ENCODE measurements around the gene HRK.

- TF ChIP-seq, protein P1, sequence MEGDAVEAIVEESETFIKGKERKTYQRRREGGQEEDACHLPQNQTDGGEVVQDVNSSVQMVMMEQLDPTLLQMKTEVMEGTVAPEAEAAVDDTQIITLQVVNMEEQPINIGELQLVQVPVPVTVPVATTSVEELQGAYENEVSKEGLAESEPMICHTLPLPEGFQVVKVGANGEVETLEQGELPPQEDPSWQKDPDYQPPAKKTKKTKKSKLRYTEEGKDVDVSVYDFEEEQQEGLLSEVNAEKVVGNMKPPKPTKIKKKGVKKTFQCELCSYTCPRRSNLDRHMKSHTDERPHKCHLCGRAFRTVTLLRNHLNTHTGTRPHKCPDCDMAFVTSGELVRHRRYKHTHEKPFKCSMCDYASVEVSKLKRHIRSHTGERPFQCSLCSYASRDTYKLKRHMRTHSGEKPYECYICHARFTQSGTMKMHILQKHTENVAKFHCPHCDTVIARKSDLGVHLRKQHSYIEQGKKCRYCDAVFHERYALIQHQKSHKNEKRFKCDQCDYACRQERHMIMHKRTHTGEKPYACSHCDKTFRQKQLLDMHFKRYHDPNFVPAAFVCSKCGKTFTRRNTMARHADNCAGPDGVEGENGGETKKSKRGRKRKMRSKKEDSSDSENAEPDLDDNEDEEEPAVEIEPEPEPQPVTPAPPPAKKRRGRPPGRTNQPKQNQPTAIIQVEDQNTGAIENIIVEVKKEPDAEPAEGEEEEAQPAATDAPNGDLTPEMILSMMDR (IDR thresholded peaks at IDR 0.05 in 2 of 3, conservative IDR thresholded peaks at IDR 0.05 in 1 of 3; ENCODE audit: control insufficient read depth in 2 of 3, extremely low read depth in 1 of 3, insufficient read depth in 1 of 3, low read depth in 3 of 3, low read length in 3 of 3), result no peak
- TF ChIP-seq CREM (IDR thresholded peaks at IDR 0.05; ENCODE audit: low read depth) (no peak), RB1 (IDR thresholded peaks at IDR 0.05; ENCODE audit: borderline replicate concordance) (no peak), TAF1 (IDR thresholded peaks at IDR 0.05; ENCODE audit: borderline replicate concordance, low read depth, low read length) (no peak), ZNF274 (IDR thresholded peaks at IDR 0.05; ENCODE audit: insufficient read depth, insufficient read length) (no peak), KDM1A (IDR thresholded peaks at IDR 0.05; ENCODE audit: borderline replicate concordance) (no peak), FOS (IDR thresholded peaks at IDR 0.05; ENCODE audit: borderline replicate concordance, extremely low read depth, insufficient read length) (no peak)
- TF ChIP-seq, protein P2, sequence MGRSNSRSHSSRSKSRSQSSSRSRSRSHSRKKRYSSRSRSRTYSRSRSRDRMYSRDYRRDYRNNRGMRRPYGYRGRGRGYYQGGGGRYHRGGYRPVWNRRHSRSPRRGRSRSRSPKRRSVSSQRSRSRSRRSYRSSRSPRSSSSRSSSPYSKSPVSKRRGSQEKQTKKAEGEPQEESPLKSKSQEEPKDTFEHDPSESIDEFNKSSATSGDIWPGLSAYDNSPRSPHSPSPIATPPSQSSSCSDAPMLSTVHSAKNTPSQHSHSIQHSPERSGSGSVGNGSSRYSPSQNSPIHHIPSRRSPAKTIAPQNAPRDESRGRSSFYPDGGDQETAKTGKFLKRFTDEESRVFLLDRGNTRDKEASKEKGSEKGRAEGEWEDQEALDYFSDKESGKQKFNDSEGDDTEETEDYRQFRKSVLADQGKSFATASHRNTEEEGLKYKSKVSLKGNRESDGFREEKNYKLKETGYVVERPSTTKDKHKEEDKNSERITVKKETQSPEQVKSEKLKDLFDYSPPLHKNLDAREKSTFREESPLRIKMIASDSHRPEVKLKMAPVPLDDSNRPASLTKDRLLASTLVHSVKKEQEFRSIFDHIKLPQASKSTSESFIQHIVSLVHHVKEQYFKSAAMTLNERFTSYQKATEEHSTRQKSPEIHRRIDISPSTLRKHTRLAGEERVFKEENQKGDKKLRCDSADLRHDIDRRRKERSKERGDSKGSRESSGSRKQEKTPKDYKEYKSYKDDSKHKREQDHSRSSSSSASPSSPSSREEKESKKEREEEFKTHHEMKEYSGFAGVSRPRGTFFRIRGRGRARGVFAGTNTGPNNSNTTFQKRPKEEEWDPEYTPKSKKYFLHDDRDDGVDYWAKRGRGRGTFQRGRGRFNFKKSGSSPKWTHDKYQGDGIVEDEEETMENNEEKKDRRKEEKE (IDR thresholded peaks at IDR 0.05), result no peak
These were observed 4.2 kb upstream of the HRK start for GRCh38 chr12:116885491-116885890.

Measured in GM12878 (cell line).